ENCODE measurements around the gene C10orf71.

GRCh38 chr10:49254556-49255318 lies 44.2 kb upstream of the C10orf71 start:
- TF ChIP-seq, protein P1, sequence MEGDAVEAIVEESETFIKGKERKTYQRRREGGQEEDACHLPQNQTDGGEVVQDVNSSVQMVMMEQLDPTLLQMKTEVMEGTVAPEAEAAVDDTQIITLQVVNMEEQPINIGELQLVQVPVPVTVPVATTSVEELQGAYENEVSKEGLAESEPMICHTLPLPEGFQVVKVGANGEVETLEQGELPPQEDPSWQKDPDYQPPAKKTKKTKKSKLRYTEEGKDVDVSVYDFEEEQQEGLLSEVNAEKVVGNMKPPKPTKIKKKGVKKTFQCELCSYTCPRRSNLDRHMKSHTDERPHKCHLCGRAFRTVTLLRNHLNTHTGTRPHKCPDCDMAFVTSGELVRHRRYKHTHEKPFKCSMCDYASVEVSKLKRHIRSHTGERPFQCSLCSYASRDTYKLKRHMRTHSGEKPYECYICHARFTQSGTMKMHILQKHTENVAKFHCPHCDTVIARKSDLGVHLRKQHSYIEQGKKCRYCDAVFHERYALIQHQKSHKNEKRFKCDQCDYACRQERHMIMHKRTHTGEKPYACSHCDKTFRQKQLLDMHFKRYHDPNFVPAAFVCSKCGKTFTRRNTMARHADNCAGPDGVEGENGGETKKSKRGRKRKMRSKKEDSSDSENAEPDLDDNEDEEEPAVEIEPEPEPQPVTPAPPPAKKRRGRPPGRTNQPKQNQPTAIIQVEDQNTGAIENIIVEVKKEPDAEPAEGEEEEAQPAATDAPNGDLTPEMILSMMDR (IDR thresholded peaks at IDR 0.05; ENCODE audit: insufficient read depth, low read depth, low read length) = no peak
- no peak for TF ChIP-seq EZH2 (IDR thresholded peaks at IDR 0.05; ENCODE audit: insufficient read depth, low read length)

Data from astrocyte (in vitro differentiated cells and primary cell).